ENCODE measurements around the gene ATP6AP2.
"Not testable (repeated sequence)": the region's sequence is repeated elsewhere in the genome, so short reads cannot be mapped to it uniquely, and the experiment has no call there.

Gene ATP6AP2, protein sequence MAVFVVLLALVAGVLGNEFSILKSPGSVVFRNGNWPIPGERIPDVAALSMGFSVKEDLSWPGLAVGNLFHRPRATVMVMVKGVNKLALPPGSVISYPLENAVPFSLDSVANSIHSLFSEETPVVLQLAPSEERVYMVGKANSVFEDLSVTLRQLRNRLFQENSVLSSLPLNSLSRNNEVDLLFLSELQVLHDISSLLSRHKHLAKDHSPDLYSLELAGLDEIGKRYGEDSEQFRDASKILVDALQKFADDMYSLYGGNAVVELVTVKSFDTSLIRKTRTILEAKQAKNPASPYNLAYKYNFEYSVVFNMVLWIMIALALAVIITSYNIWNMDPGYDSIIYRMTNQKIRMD

DNA sequence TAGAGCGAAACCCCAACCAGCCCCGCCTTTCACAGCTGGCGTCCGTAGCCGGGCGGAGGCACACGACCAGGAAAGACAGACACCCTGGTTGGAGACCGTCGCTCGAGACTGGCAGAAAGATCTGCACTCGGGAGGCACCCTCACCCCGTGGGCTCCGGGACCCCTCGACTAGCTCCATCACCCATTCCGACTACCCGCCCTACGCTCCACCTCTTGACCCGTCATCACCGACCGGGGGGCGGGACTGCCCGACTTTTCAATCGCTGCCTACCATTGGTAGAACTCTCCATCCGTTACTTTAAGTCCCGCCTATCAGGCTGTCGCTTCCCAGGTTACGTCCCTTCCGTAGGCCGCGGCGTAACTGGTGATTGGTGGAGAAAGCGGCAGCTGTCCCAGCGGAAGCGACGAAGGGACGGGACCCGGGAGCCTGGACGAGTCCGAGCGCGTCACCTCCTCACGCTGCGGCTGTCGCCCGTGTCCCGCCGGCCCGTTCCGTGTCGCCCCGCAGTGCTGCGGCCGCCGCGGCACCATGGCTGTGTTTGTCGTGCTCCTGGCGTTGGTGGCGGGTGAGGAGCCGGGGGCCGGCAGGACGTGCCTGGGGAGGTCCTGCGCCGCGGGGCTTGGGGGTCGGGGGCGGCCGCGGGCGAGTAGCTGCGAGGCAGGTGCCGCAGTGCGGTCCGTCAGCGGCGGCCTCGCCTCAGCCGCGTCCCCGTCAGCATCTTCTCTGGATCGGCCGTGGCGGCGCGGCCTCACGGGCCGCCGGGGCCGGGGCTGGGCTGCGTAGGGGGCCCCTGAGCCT, at the start of gene ATP6AP2:
ATP6AP2 (plus strand) TSS at position 434 of the 799 bp plus-strand sequence; CDS start at position 530, 96 bp downstream.
- DNase-seq (ENCODE audit: low read depth in 1 of 2, low spot score in 1 of 2) = peak; percentile 74 to 76

- DNase-seq (ENCODE audit: low read depth in 1 of 2, low spot score in 1 of 2) = no peak
These were observed 49.5 kb upstream of the ATP6AP2 start for GRCh38 chrX:40531056-40531826.

GRCh38 chrX:40537310-40537709, 43.5 kb upstream of the ATP6AP2 start:
- no peak for DNase-seq (ENCODE audit: low read depth in 1 of 2, low spot score in 1 of 2)

GRCh38 chrX:40538406-40538805, 42.4 kb upstream of the ATP6AP2 start:
- no peak for DNase-seq (ENCODE audit: low read depth in 1 of 2, low spot score in 1 of 2)

- DNase-seq (ENCODE audit: low read depth in 1 of 2, low spot score in 1 of 2) = peak; percentile 33 to 34
These were observed 41.3 kb upstream of the ATP6AP2 start for GRCh38 chrX:40539214-40540142.

- no peak for DNase-seq (ENCODE audit: low read depth in 1 of 2, low spot score in 1 of 2)
These were observed 38.6 kb upstream of the ATP6AP2 start for GRCh38 chrX:40542208-40542607.

DNA sequence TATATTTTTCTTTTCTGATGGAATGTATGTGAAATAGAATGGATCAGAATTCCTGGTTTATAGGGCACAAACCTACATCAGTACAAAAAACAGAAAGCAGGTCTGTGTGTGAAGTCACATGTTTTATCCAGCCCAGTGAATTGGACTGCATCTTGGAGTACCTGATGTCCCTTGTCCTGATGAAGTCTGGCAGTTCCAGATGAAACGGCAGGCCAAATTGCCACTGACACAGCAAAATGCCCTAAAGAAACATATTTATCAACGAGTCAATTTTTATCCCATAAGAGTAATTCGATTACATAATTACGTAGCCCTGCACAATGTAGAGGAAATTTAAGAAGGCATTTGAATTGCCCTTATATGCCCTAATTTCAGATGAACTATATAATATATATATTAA, 37.8 kb upstream of the ATP6AP2 start:
- no peak for DNase-seq (ENCODE audit: low read depth in 1 of 2, low spot score in 1 of 2)

DNA sequence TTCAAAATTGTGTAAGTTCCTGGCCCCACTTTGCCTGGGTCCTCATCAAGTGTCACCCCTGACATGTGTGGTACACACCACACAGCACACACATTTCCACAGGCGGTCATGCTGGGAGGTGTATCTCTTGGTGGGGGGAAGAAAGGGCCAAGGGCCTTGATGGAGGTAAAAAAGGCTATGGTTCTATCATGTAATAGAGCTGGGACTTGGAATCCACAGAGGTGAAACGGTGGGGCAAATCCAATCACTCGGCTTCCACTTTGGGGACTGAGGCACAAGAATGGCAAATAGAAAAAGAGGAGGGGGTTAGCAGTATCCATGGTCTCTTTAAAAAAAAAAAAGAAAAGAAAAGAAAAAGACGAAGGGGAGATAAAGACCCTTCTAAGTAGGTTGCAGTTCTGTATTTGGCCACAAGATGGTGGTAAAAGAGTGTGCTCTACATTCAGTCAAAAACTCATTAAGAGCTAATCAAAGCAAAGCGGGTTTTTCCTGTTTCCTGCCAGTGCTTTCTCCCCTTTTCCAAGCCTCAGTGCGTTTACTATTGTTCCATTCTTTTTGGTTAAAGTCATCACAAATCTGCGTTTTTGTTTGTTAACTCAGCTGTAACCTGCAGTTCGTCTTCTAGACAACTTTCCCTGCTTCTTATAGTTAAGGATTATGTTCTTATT, 37.0 kb upstream of the ATP6AP2 start:
- no peak for DNase-seq (ENCODE audit: low read depth in 1 of 2, low spot score in 1 of 2)

GRCh38 chrX:40544343-40545266, 36.2 kb upstream of the ATP6AP2 start:
- no peak for DNase-seq (ENCODE audit: low read depth in 1 of 2, low spot score in 1 of 2)

- DNase-seq (ENCODE audit: low read depth in 1 of 2, low spot score in 1 of 2) = no peak
These were observed 33.9 kb upstream of the ATP6AP2 start for GRCh38 chrX:40546870-40547269.

- no peak for DNase-seq (ENCODE audit: low read depth in 1 of 2, low spot score in 1 of 2)
These were observed 30.7 kb upstream of the ATP6AP2 start for GRCh38 chrX:40550066-40550465.

- no peak for DNase-seq (ENCODE audit: low read depth in 1 of 2, low spot score in 1 of 2)
These were observed 28.0 kb upstream of the ATP6AP2 start for GRCh38 chrX:40552768-40553167.

GRCh38 chrX:40558590-40558989, 22.2 kb upstream of the ATP6AP2 start:
- DNase-seq (ENCODE audit: low read depth in 1 of 2, low spot score in 1 of 2) = no peak

DNA sequence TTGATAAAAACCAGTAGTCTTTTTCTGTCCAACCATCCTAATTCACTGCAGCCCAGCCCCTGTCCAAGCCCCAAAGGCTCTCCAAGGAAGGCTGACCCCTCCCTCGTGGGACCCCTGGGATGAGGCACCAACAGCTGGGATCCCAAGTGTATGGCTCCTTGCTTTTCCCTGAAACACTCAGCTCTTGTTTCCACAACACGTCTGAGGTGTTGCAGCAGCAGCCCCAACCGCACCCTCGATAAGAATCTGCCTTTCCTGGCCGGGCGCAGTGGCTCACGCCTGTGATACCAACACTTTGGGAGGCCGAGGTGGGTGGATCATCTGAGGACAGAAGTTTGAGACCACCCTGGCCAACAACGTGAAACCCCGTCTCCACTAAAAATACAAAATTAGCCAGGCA, 17.0 kb upstream of the ATP6AP2 start:
- DNase-seq (ENCODE audit: low read depth in 1 of 2, low spot score in 1 of 2) = no peak

GRCh38 chrX:40564447-40564846, 16.3 kb upstream of the ATP6AP2 start:
- DNase-seq (ENCODE audit: low read depth in 1 of 2, low spot score in 1 of 2) = no peak

- no peak for DNase-seq (ENCODE audit: low read depth in 1 of 2, low spot score in 1 of 2)
These were observed 10.2 kb upstream of the ATP6AP2 start for GRCh38 chrX:40570346-40571093.

DNA sequence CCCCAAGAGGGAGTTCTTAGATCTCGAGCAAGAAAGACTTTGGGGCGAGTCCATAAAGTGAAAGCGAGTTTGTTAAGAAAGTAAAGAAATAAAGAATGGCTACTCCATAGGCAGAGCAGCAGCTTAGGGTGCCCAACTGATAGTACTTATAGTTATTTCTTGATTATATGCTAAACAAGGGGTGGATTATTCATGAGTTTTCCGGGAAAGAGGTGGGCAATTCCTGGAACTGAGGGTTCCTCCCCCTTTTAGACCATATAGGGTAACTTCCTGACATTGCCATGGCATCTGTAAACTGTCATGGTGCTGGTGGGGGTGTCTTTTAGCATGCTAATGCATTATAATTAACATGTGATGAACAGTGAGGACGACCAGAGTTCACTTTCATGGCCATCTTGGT, 9.6 kb upstream of the ATP6AP2 start:
- DNase-seq (ENCODE audit: low read depth in 1 of 2, low spot score in 1 of 2) = not testable (repeated sequence)

GRCh38 chrX:40571600-40571999, 9.2 kb upstream of the ATP6AP2 start:
- no peak for DNase-seq (ENCODE audit: low read depth in 1 of 2, low spot score in 1 of 2)

Data from stimulated activated CD4-positive, alpha-beta T cell treated with anti-CD3 and anti-CD28 coated beads, Interleukin-15, amount 100 ng/mL, for 1 hour (primary cell).